HepG2 (cell line): ENCODE measurements around the gene GRID1. TPM values are rescaled to one million over a fixed set of nuclear protein-coding genes. Genes with fewer than 3 reads are reported as not detected.

Experiments used
- ATAC-seq: fragments of 200-7000 bp; cut with Tn5 transposase; 3 replicates; pipeline ENCODE4 v1.9.1; 2020; ENCODE audit warnings: mild to moderate bottlenecking, moderate library complexity
- BruUV-seq: library from RNA; stranded (reverse); fragments of 400-500 nt; replicated peaks from 2 replicates; lab custom pipeline; 2021; lab: Mats Ljungman, UMichigan
- CTCF ChIA-PET: fragments of 300-600 bp; formaldehyde crosslinking; extraction: SDS; loops from one replicate; lab custom pipeline; 2021; ENCODE audit warnings: low total read pairs, inconsistent platforms, low intra/inter-chr PET ratio; lab: Yijun Ruan, JAX
- POLR2A ChIA-PET: fragments of 350-600 bp; sonication (Branson Sonifier 250); formaldehyde crosslinking; loops from one replicate; lab custom pipeline; 2020; ENCODE audit warnings: antibody characterized with exemption, inconsistent platforms; lab: Yijun Ruan, JAX
- DNase-seq: peaks from one replicate; pipeline ENCODE4 v3.0.0-alpha.2; 2015; ENCODE audit warnings: low spot score
- FAIRE-seq: peaks from 3 replicates; lab custom pipeline; 2011; peaks lifted over from hg19 to GRCh38; lab: Jason Lieb, UNC
- H2AFZ ChIP-seq: one replicate; pipeline ENCODE4 v1.6.1; 2011; ENCODE audit warnings: low read length, inconsistent platforms
- H3K27ac ChIP-seq: fragments of 300-600 bp; 3 replicates; pipeline ENCODE4 v1.8.0; 2011; ENCODE audit warnings: mixed run types, mild to moderate bottlenecking, mixed read lengths, low read length, inconsistent platforms; ENCODE audit not compliant: insufficient read depth; ENCODE audit errors: extremely low read length
- H3K27me3 ChIP-seq, 2 experiments: fragments of 200-600 bp in 1 of 2; 2 replicates in 1 of 2; 3 replicates in 1 of 2; pipeline versions ENCODE4 v1.6.0 to v1.8.0; 2011; ENCODE audit warnings: low read length in 2 of 2, mild to moderate bottlenecking in 2 of 2, moderate library complexity in 2 of 2, inconsistent platforms in 1 of 2; ENCODE audit not compliant: insufficient read depth in 2 of 2, control insufficient read depth in 1 of 2
- H3K36me3 ChIP-seq, 2 experiments: fragments of 200-600 bp in 1 of 2; replicated peaks in 1 of 2; 2 replicates in 1 of 2; 3 replicates in 1 of 2; pipeline versions ENCODE4 v1.5.1 to v1.8.0; 2011; ENCODE audit warnings: low read length in 2 of 2, inconsistent platforms in 1 of 2; ENCODE audit not compliant: insufficient read depth in 2 of 2, control insufficient read depth in 1 of 2
- H3K4me1 ChIP-seq: 2 replicates; pipeline ENCODE4 v1.5.1; 2012; ENCODE audit warnings: low read length, inconsistent platforms; ENCODE audit not compliant: insufficient read depth
- H3K4me2 ChIP-seq: 2 replicates; pipeline ENCODE4 v1.6.0; 2011; ENCODE audit warnings: low read depth, low read length, inconsistent platforms
- H3K4me3 ChIP-seq, 3 experiments: fragments of 200-600 bp in 1 of 3; sonication (generic), shearing (Covaris generic) in 1 of 3; replicated peaks in 1 of 3; 2 replicates each; pipeline ENCODE4 v1.5.1; 2011 to 2016; ENCODE audit warnings: low read length in 3 of 3, inconsistent platforms in 2 of 3, low read depth in 2 of 3, mild to moderate bottlenecking in 2 of 3, control low read depth in 1 of 3, mixed read lengths in 1 of 3; ENCODE audit not compliant: insufficient read depth in 1 of 3
- H3K79me2 ChIP-seq: one replicate; pipeline ENCODE4 v1.6.1; 2011; ENCODE audit warnings: low read length, inconsistent platforms; ENCODE audit not compliant: insufficient read depth
- H3K9ac ChIP-seq: 2 replicates; pipeline ENCODE4 v1.6.0; 2011; ENCODE audit warnings: mild to moderate bottlenecking, low read depth, low read length, inconsistent platforms; ENCODE audit not compliant: insufficient read depth
- H3K9me3 ChIP-seq: 2 replicates; pipeline ENCODE4 v1.5.1; 2012; ENCODE audit warnings: mild to moderate bottlenecking, low read length
- H4K20me1 ChIP-seq: 2 replicates; pipeline ENCODE4 v1.6.0; 2011; ENCODE audit warnings: inconsistent platforms, mild to moderate bottlenecking, low read length, moderate library complexity; ENCODE audit not compliant: insufficient read depth
- ELK4 ChIP-seq: sonication (generic); formaldehyde crosslinking; IDR thresholded peaks from 2 replicates; pipeline ENCODE4 v1.9.0; 2021; ENCODE audit warnings: missing genetic modification reagents, borderline replicate concordance
- HNF1B ChIP-seq: sonication (generic); formaldehyde crosslinking; IDR thresholded peaks from 2 replicates; pipeline ENCODE4 v1.5.1; 2020; ENCODE audit warnings: mild to moderate bottlenecking, moderate library complexity, missing genetic modification reagents
- MAFK ChIP-seq, 2 experiments: IDR thresholded peaks in 1 of 2; conservative IDR thresholded peaks in 1 of 2; 2 replicates each; pipeline ENCODE4 v1.6.1; 2011; ENCODE audit warnings: improper control_type of control experiment in 2 of 2, low read length in 2 of 2
- SNAPC4 ChIP-seq: sonication (generic); formaldehyde crosslinking; IDR thresholded peaks from 2 replicates; pipeline ENCODE4 v1.4.0; 2020; ENCODE audit warnings: mild to moderate bottlenecking, missing genetic modification reagents
- TEF ChIP-seq: sonication (generic); formaldehyde crosslinking; IDR thresholded peaks from 2 replicates; pipeline ENCODE4 v1.5.0; 2020; ENCODE audit warnings: missing genetic modification reagents
- ZFYVE20 ChIP-seq: sonication (generic); formaldehyde crosslinking; IDR thresholded peaks from 2 replicates; pipeline ENCODE4 v1.8.0; 2023; ENCODE audit warnings: low read depth, mild to moderate bottlenecking, moderate library complexity, missing genetic modification reagents, borderline replicate concordance
- ZNF18 ChIP-seq: sonication (generic); formaldehyde crosslinking; IDR thresholded peaks from 2 replicates; pipeline ENCODE4 v1.8.0; 2022; ENCODE audit warnings: mild to moderate bottlenecking, missing genetic modification reagents; ENCODE audit not compliant: insufficient replicate concordance
- ZNF468 ChIP-seq: sonication (generic); formaldehyde crosslinking; IDR thresholded peaks from 2 replicates; pipeline ENCODE4 v1.8.0; 2022; ENCODE audit warnings: mild to moderate bottlenecking, moderate library complexity, missing genetic modification reagents
- ZNF563 ChIP-seq: sonication (generic); formaldehyde crosslinking; IDR thresholded peaks from 2 replicates; pipeline ENCODE4 v1.8.0; 2022; ENCODE audit warnings: mild to moderate bottlenecking, moderate library complexity, missing genetic modification reagents
- ZNF564 ChIP-seq: sonication (generic); formaldehyde crosslinking; IDR thresholded peaks from 2 replicates; pipeline ENCODE4 v1.8.1; 2023; ENCODE audit warnings: mild to moderate bottlenecking, missing genetic modification reagents
- ZNF589 ChIP-seq: sonication (generic); formaldehyde crosslinking; conservative IDR thresholded peaks from 2 replicates; pipeline ENCODE4 v1.8.0; 2022; ENCODE audit warnings: mild to moderate bottlenecking, moderate library complexity, missing genetic modification reagents
- ZNF724P ChIP-seq: sonication (generic); formaldehyde crosslinking; IDR thresholded peaks from 2 replicates; pipeline ENCODE4 v1.8.0; 2022; ENCODE audit warnings: missing genetic modification reagents, borderline replicate concordance
- WGBS: methylation state at CpG from one replicate; pipeline ENCODE4 v1.1.6; 2017; ENCODE audit warnings: low lambda C conversion rate; 5-methylcytosine and 5-hydroxymethylcytosine counted together
- in situ Hi-C: cut with HindIII; loops from 2 replicates; pipeline ENCODE4 v1.10.0; 2017; ENCODE audit warnings: low pct_unique_long_range_greater_than_20kb; ENCODE audit not compliant: extremely low pct_ligation_motif_present
- intact Hi-C: fragments of 100-400 bp; cut with micrococcal nuclease; formaldehyde crosslinking; loops from one replicate; pipeline ENCODE4 v1.10.0; 2022; ENCODE audit not compliant: unreplicated experiment
- polyA plus RNA-seq, 8 experiments: library from polyadenylated mRNA; depleted of rRNA in 3 of 8; stranded (reverse) in 7 of 8; unstranded in 1 of 8; fragments of >200 nt; fragmentation: Illumina TruSeq in 4 of 8; extraction: Trizol in 4 of 8; gene quantifications; 2 replicates each; pipeline versions ENCODE4 v1.2.1 to v1.2.3, GENCODE V29; 2011 to 2016; ENCODE audit warnings: low read depth in 4 of 8, missing spikeins in 1 of 8, mixed read lengths in 1 of 8; ENCODE audit not compliant: insufficient read depth in 1 of 8
- total RNA-seq, 5 experiments: library from RNA; depleted of rRNA; stranded (reverse); fragments of >200 nt; fragmentation: Illumina TruSeq; extraction: Trizol; gene quantifications; 2 replicates each; pipeline ENCODE4 v1.2.3, GENCODE V29; 2016; ENCODE audit warnings: low read depth in 1 of 5

The GRID1 gene
- total and polyA plus RNA-seq, 2 of the 13 experiments (the other 11 are each of a cell fraction or from before 2014, with no cell fraction given): 0.05 TPM; not detected in 1

GRCh38 chr10:86359954-86360353, 6.6 kb downstream of the GRID1 start (continued):
- TF ChIP-seq ZFYVE20 (CRISPR knock-in tag) (no peak), MAFK (conservative IDR thresholded peaks at IDR 0.05 in 1 of 2, IDR thresholded peaks at IDR 0.05 in 1 of 2; ENCODE audit: low read length in 2 of 2) (peak; percentile 31 to 71; a peak in 3 of 4 replicates), ZNF468 (CRISPR knock-in tag) (no peak), ELK4 (CRISPR knock-in tag) (no peak)

- Histone ChIP-seq H3K9ac (no peak overlapping the region), H3K79me2 (no peaks in the 10 kb centered on the region), H3K36me3 (no peaks in the 10 kb centered on the region), H2AFZ (no peak overlapping the region), H3K27me3 (peaks cover 10 to 67% of the 10 kb centered on the region in 2 experiments), H3K9me3 (no peaks in the 10 kb centered on the region), H3K27ac (no peak overlapping the region), H4K20me1 (no peaks in the 10 kb centered on the region), H3K4me1 (peaks cover 18% of the 10 kb centered on the region), H3K4me2 (no peak overlapping the region), H3K4me3 (no peak overlapping the region)
- no peak for ATAC-seq
- FAIRE-seq: no peak
- WGBS: 48% methylated on average over 7 of the region's 7 CpGs
- DNase-seq: no peak
- POLR2A ChIA-PET: no interaction called here
- BruUV-seq: no TSS peak
- in situ Hi-C loops: no loop called here
- intact Hi-C loops: no loop called here
- CTCF ChIA-PET: no interaction called here
- TF ChIP-seq ZNF724P (CRISPR knock-in tag) (no peak), ZNF563 (CRISPR knock-in tag) (no peak), ZNF589 (CRISPR knock-in tag) (no peak), TEF (CRISPR knock-in tag) (no peak), SNAPC4 (CRISPR knock-in tag) (no peak), HNF1B (CRISPR knock-in tag) (no peak), ZNF18 (CRISPR knock-in tag) (no peak), ZNF564 (CRISPR knock-in tag) (no peak)
These were observed 7.5 kb downstream of the GRID1 start for GRCh38 chr10:86359111-86359510.
